Measurements from ENCODE around the gene DCLK1.

DCLK1 gene

GRCh38 chr13:35892837-35893814 lies 238.1 kb downstream of the DCLK1 start:
- no peak overlapping the region for H3K4me3 ChIP-seq (replicated peaks; ENCODE audit: low read depth, low read length)
- TF ChIP-seq CTCF (IDR thresholded peaks at IDR 0.05; ENCODE audit: insufficient read depth, low read length, poor library complexity, severe bottlenecking) = no peak
- DNase-seq (ENCODE audit: extremely low read depth, insufficient read length) = no peak
- H3K27me3 ChIP-seq (replicated peaks; ENCODE audit: control insufficient read depth, insufficient read depth, low read length) = no peaks in the 10 kb centered on the region
- no peaks in the 10 kb centered on the region for H3K36me3 ChIP-seq (ENCODE audit: control insufficient read depth, insufficient read depth, low read length)

GRCh38 chr13:35891507-35892441 lies 239.4 kb downstream of the DCLK1 start:
- TF ChIP-seq CTCF (IDR thresholded peaks at IDR 0.05; ENCODE audit: insufficient read depth, low read length, poor library complexity, severe bottlenecking) = no peak

GRCh38 chr13:35889560-35889959 lies 241.6 kb downstream of the DCLK1 start:
- no peaks in the 10 kb centered on the region for H3K27me3 ChIP-seq (replicated peaks; ENCODE audit: control insufficient read depth, insufficient read depth, low read length)
- no peak overlapping the region for H3K4me3 ChIP-seq (replicated peaks; ENCODE audit: low read depth, low read length)
- no peak for DNase-seq (ENCODE audit: extremely low read depth, insufficient read length)
- H3K36me3 ChIP-seq (ENCODE audit: control insufficient read depth, insufficient read depth, low read length) = no peaks in the 10 kb centered on the region
- no peak for TF ChIP-seq CTCF (IDR thresholded peaks at IDR 0.05; ENCODE audit: insufficient read depth, low read length, poor library complexity, severe bottlenecking)

More at GRCh38 chr13:35891507-35892441, 239.4 kb downstream of the DCLK1 start:
- no peak for DNase-seq (ENCODE audit: extremely low read depth, insufficient read length)
- H3K36me3 ChIP-seq (ENCODE audit: control insufficient read depth, insufficient read depth, low read length) = no peaks in the 10 kb centered on the region
- no peak overlapping the region for H3K4me3 ChIP-seq (replicated peaks; ENCODE audit: low read depth, low read length)
- no peaks in the 10 kb centered on the region for H3K27me3 ChIP-seq (replicated peaks; ENCODE audit: control insufficient read depth, insufficient read depth, low read length)

GRCh38 chr13:35888981-35889380 lies 242.2 kb downstream of the DCLK1 start:
- Histone ChIP-seq H3K4me3 (replicated peaks; ENCODE audit: low read depth, low read length) (no peak overlapping the region), H3K27me3 (replicated peaks; ENCODE audit: control insufficient read depth, insufficient read depth, low read length) (no peaks in the 10 kb centered on the region), H3K36me3 (ENCODE audit: control insufficient read depth, insufficient read depth, low read length) (no peaks in the 10 kb centered on the region)
- no peak for DNase-seq (ENCODE audit: extremely low read depth, insufficient read length)
- no peak for TF ChIP-seq CTCF (IDR thresholded peaks at IDR 0.05; ENCODE audit: insufficient read depth, low read length, poor library complexity, severe bottlenecking)

GRCh38 chr13:35888457-35888883 lies 242.7 kb downstream of the DCLK1 start:
- Histone ChIP-seq H3K4me3 (replicated peaks; ENCODE audit: low read depth, low read length) (no peak overlapping the region), H3K27me3 (replicated peaks; ENCODE audit: control insufficient read depth, insufficient read depth, low read length) (no peaks in the 10 kb centered on the region), H3K36me3 (ENCODE audit: control insufficient read depth, insufficient read depth, low read length) (no peaks in the 10 kb centered on the region)
- DNase-seq (ENCODE audit: extremely low read depth, insufficient read length) = no peak
- TF ChIP-seq CTCF (IDR thresholded peaks at IDR 0.05; ENCODE audit: insufficient read depth, low read length, poor library complexity, severe bottlenecking) = no peak

All from GM06990 (cell line).